ENCODE data around the gene DTNBP1. TPM values are rescaled to one million over a fixed set of nuclear protein-coding genes. Genes with fewer than 3 reads are reported as not detected.

The DTNBP1 gene
- total and polyA plus RNA-seq, 2 donors (not counting 3 experiments of a cell fraction or from before 2014, with no cell fraction given) = 24.3 to 28.9 TPM

GRCh38 chr6:15516923-15517560, 145.8 kb downstream of the DTNBP1 start:
- ChIA-PET POLR2A (no interaction called here), CTCF (no interaction called here)
- intact Hi-C loops (cut with micrococcal nuclease) = no loop called here
- Histone ChIP-seq H3K4me1 (ENCODE audit: control insufficient read depth, extremely low read depth, insufficient read depth, low read length) (no peaks in the 10 kb centered on the region), H3K4me3 (replicated peaks in 1 of 3; ENCODE audit: insufficient read depth in 1 of 3, low read depth in 1 of 3, low read length in 3 of 3) (no peak overlapping the region), H3K4me2 (ENCODE audit: insufficient read depth, low read length) (no peak overlapping the region), H2AFZ (ENCODE audit: low read depth, low read length) (no peak overlapping the region), H3K9me1 (replicated peaks; ENCODE audit: control insufficient read depth, extremely low read depth, insufficient read depth, low read length) (no peaks in the 10 kb centered on the region), H3K27me3 (ENCODE audit: control insufficient read depth in 2 of 2, insufficient read depth in 2 of 2, low read length in 2 of 2) (no peaks in the 10 kb centered on the region), H3K79me2 (ENCODE audit: control insufficient read depth, insufficient read depth, low read length) (no peaks in the 10 kb centered on the region), H3K36me3 (ENCODE audit: control insufficient read depth in 2 of 2, extremely low read depth in 1 of 2, insufficient read depth in 2 of 2, low read length in 2 of 2) (peaks cover 0 to 12% of the 10 kb centered on the region in 2 experiments), H4K20me1 (replicated peaks; ENCODE audit: control insufficient read depth, extremely low read depth, insufficient read depth, low read length) (no peaks in the 10 kb centered on the region), H3K9me3 (replicated peaks; ENCODE audit: control insufficient read depth, insufficient read depth, low read length) (no peaks in the 10 kb centered on the region), H3K9ac (replicated peaks; ENCODE audit: extremely low read depth, insufficient read depth, low read length) (no peak overlapping the region), H3K27ac (ENCODE audit: insufficient read depth, low read depth, low read length) (no peak overlapping the region)
- dilution Hi-C loops (cut with MboI; ENCODE audit: extremely low pct_ligation_motif_present, low sequenced_read_pairs) = no loop called here
- FAIRE-seq (no peak), DNase-seq (ENCODE audit: low read depth, low spot score) (no peak)
- no TSS peak for BruUV-seq (replicated peaks)
- TF ChIP-seq JUN (IDR thresholded peaks at IDR 0.05; ENCODE audit: borderline replicate concordance, insufficient read depth, insufficient read length, low read depth) (no peak), GATA2 (IDR thresholded peaks at IDR 0.05; ENCODE audit: insufficient read depth, insufficient read length, low read depth, low read length) (no peak), POLR2A (IDR thresholded peaks at IDR 0.05; ENCODE audit: low read depth, low read length) (no peak), MYC (IDR thresholded peaks at IDR 0.05; ENCODE audit: low read depth, low read length) (no peak), POLR2AphosphoS5 (IDR thresholded peaks at IDR 0.05; ENCODE audit: insufficient read depth, low read depth, low read length) (no peak), MAX (IDR thresholded peaks at IDR 0.05; ENCODE audit: insufficient read depth, insufficient read length) (no peak), EZH2 (IDR thresholded peaks at IDR 0.05; ENCODE audit: borderline replicate concordance, low read depth, low read length, severe bottlenecking) (no peak), FOS (IDR thresholded peaks at IDR 0.05; ENCODE audit: borderline replicate concordance, insufficient read depth, low read length) (no peak), CTCF (IDR thresholded peaks at IDR 0.05; ENCODE audit: extremely low read depth in 1 of 2, insufficient read depth in 1 of 2, low read depth in 1 of 2, low read length in 2 of 2) (no peak)
